H7 (cell line): Measurements from ENCODE around the gene TRAPPC8. TPM values are rescaled to one million over a fixed set of nuclear protein-coding genes. Genes with fewer than 3 reads are reported as not detected.
"Not testable (repeated sequence)": the region's sequence is repeated elsewhere in the genome, so short reads cannot be mapped to it uniquely, and the experiment has no call there.

ENCODE experiments used
- DNase-seq: peaks from one replicate; pipeline ENCODE4 v3.0.0; 2012
- H3K27me3 ChIP-seq: 2 replicates; pipeline ENCODE4 v1.6.0; 2011; ENCODE audit warnings: mild to moderate bottlenecking, low read length; ENCODE audit not compliant: control insufficient read depth, insufficient read depth
- H3K36me3 ChIP-seq: replicated peaks from 2 replicates; pipeline ENCODE4 v1.5.1; 2011; ENCODE audit warnings: low read length; ENCODE audit not compliant: control insufficient read depth, insufficient read depth
- H3K4me3 ChIP-seq: 2 replicates; pipeline ENCODE4 v1.5.1; 2011; ENCODE audit warnings: low read depth, mild to moderate bottlenecking, control low read depth, low read length, moderate library complexity; ENCODE audit not compliant: insufficient read depth
- total RNA-seq: library from RNA; depleted of rRNA; stranded (reverse); fragments of >200 nt; shearing (Covaris generic); gene quantifications from 2 replicates; pipeline ENCODE4 v1.2.3, GENCODE V29; 2014

The TRAPPC8 gene
- total RNA-seq, 1 experiment from 2014 or later, result 54.6 TPM

- no peak for DNase-seq
These were observed 11.4 kb upstream of the TRAPPC8 start for GRCh38 chr18:31954349-31954748.

GRCh38 chr18:31953699-31954098 is 10.8 kb upstream of the TRAPPC8 start:
- not testable (repeated sequence) for DNase-seq, H3K27me3 ChIP-seq, H3K36me3 ChIP-seq, H3K4me3 ChIP-seq

More at GRCh38 chr18:31954349-31954748, 11.4 kb upstream of the TRAPPC8 start:
- no peaks in the 10 kb centered on the region for H3K27me3 ChIP-seq
- H3K4me3 ChIP-seq, result no peak overlapping the region
- no peaks in the 10 kb centered on the region for H3K36me3 ChIP-seq

GRCh38 chr18:31952223-31952622 is 9.3 kb upstream of the TRAPPC8 start:
- Histone ChIP-seq H3K4me3 (no peak overlapping the region), H3K36me3 (no peaks in the 10 kb centered on the region), H3K27me3 (no peaks in the 10 kb centered on the region)
- no peak for DNase-seq

GRCh38 chr18:31950583-31950982 is 7.7 kb upstream of the TRAPPC8 start:
- no peak for DNase-seq
- no peaks in the 10 kb centered on the region for H3K36me3 ChIP-seq
- no peaks in the 10 kb centered on the region for H3K27me3 ChIP-seq
- H3K4me3 ChIP-seq, result no peak overlapping the region

- not testable (repeated sequence) for H3K4me3 ChIP-seq, H3K36me3 ChIP-seq, DNase-seq, H3K27me3 ChIP-seq
These were observed 5.4 kb upstream of the TRAPPC8 start for GRCh38 chr18:31948349-31948748.

- no peak for DNase-seq
- H3K4me3 ChIP-seq, result no peak overlapping the region
- no peaks in the 10 kb centered on the region for H3K27me3 ChIP-seq
- H3K36me3 ChIP-seq, result no peaks in the 10 kb centered on the region
These were observed 3.5 kb upstream of the TRAPPC8 start for GRCh38 chr18:31946305-31947046.

- DNase-seq, result no peak
These were observed 1.2 kb upstream of the TRAPPC8 start for GRCh38 chr18:31943878-31944816.

GRCh38 chr18:31942291-31942998 is 483 bp downstream of the TRAPPC8 start:
- peak; percentile 69 for DNase-seq
- H3K36me3 ChIP-seq, result no peaks in the 10 kb centered on the region; the same call in 1 of the 2 replicates
- H3K4me3 ChIP-seq, result peak overlapping the region; percentile 93
- no peaks in the 10 kb centered on the region for H3K27me3 ChIP-seq

More at GRCh38 chr18:31943878-31944816, 1.2 kb upstream of the TRAPPC8 start:
- H3K36me3 ChIP-seq, result no peaks in the 10 kb centered on the region; the same call in 1 of the 2 replicates
- H3K4me3 ChIP-seq, result peak overlapping the region; percentile 62
- no peaks in the 10 kb centered on the region for H3K27me3 ChIP-seq

GRCh38 chr18:31941010-31941809 is 1.7 kb downstream of the TRAPPC8 start:
- no peaks in the 10 kb centered on the region for H3K27me3 ChIP-seq
- H3K36me3 ChIP-seq, result no peaks in the 10 kb centered on the region; the same call in 1 of the 2 replicates
- peak overlapping the region; percentile 93; the same call in 1 of the 2 replicates for H3K4me3 ChIP-seq
- no peak for DNase-seq

- DNase-seq, result not testable (repeated sequence)
These were observed 8.2 kb downstream of the TRAPPC8 start for GRCh38 chr18:31934773-31935172.

GRCh38 chr18:31931886-31932240 is 11.1 kb downstream of the TRAPPC8 start:
- DNase-seq, result no peak
- Histone ChIP-seq H3K27me3 (no peaks in the 10 kb centered on the region), H3K36me3 (peaks cover 7% of the 10 kb centered on the region), H3K4me3 (no peak overlapping the region)

More at GRCh38 chr18:31934773-31935172, 8.2 kb downstream of the TRAPPC8 start:
- not testable (repeated sequence) for H3K36me3 ChIP-seq, H3K27me3 ChIP-seq, H3K4me3 ChIP-seq

GRCh38 chr18:31931163-31931885 is 11.6 kb downstream of the TRAPPC8 start:
- no peak overlapping the region for H3K4me3 ChIP-seq
- no peak for DNase-seq
- peaks cover 7% of the 10 kb centered on the region for H3K36me3 ChIP-seq

GRCh38 chr18:31929273-31929672 is 13.7 kb downstream of the TRAPPC8 start:
- Histone ChIP-seq H3K36me3 (peaks cover 7% of the 10 kb centered on the region), H3K4me3 (no peak overlapping the region)
- DNase-seq, result no peak

More at GRCh38 chr18:31931163-31931885, 11.6 kb downstream of the TRAPPC8 start:
- no peaks in the 10 kb centered on the region for H3K27me3 ChIP-seq

More at GRCh38 chr18:31929273-31929672, 13.7 kb downstream of the TRAPPC8 start:
- H3K27me3 ChIP-seq, result no peaks in the 10 kb centered on the region
